HepG2 (cell line): ENCODE measurements around the gene ADGRF5. TPM values are rescaled to one million over a fixed set of nuclear protein-coding genes. Genes with fewer than 3 reads are reported as not detected.
A peak's percentile ranks its signal among the peaks of the same experiment; 100 is the strongest.
"Not testable (repeated sequence)": the region's sequence is repeated elsewhere in the genome, so short reads cannot be mapped to it uniquely, and the experiment has no call there.

Experiments
- ATAC-seq: fragments of 200-7000 bp; cut with Tn5 transposase; 3 replicates; pipeline ENCODE4 v1.9.1; 2020; ENCODE audit warnings: mild to moderate bottlenecking, moderate library complexity
- BruUV-seq: library from RNA; stranded (reverse); fragments of 400-500 nt; replicated peaks from 2 replicates; lab custom pipeline; 2021; lab: Mats Ljungman, UMichigan
- CTCF ChIA-PET: fragments of 300-600 bp; formaldehyde crosslinking; extraction: SDS; loops from one replicate; lab custom pipeline; 2021; ENCODE audit warnings: low total read pairs, inconsistent platforms, low intra/inter-chr PET ratio; lab: Yijun Ruan, JAX
- POLR2A ChIA-PET: fragments of 350-600 bp; sonication (Branson Sonifier 250); formaldehyde crosslinking; loops from one replicate; lab custom pipeline; 2020; ENCODE audit warnings: antibody characterized with exemption, inconsistent platforms; lab: Yijun Ruan, JAX
- DNase-seq: peaks from one replicate; pipeline ENCODE4 v3.0.0-alpha.2; 2015; ENCODE audit warnings: low spot score
- FAIRE-seq: peaks from 3 replicates; lab custom pipeline; 2011; peaks lifted over from hg19 to GRCh38; lab: Jason Lieb, UNC
- H2AFZ ChIP-seq: one replicate; pipeline ENCODE4 v1.6.1; 2011; ENCODE audit warnings: low read length, inconsistent platforms
- H3K27ac ChIP-seq: fragments of 300-600 bp; 3 replicates; pipeline ENCODE4 v1.8.0; 2011; ENCODE audit warnings: mixed run types, mild to moderate bottlenecking, mixed read lengths, low read length, inconsistent platforms; ENCODE audit not compliant: insufficient read depth; ENCODE audit errors: extremely low read length
- H3K27me3 ChIP-seq, 2 experiments: fragments of 200-600 bp in 1 of 2; 2 replicates in 1 of 2; 3 replicates in 1 of 2; pipeline versions ENCODE4 v1.6.0 to v1.8.0; 2011; ENCODE audit warnings: low read length in 2 of 2, mild to moderate bottlenecking in 2 of 2, moderate library complexity in 2 of 2, inconsistent platforms in 1 of 2; ENCODE audit not compliant: insufficient read depth in 2 of 2, control insufficient read depth in 1 of 2
- H3K36me3 ChIP-seq, 2 experiments: fragments of 200-600 bp in 1 of 2; replicated peaks in 1 of 2; 2 replicates in 1 of 2; 3 replicates in 1 of 2; pipeline versions ENCODE4 v1.5.1 to v1.8.0; 2011; ENCODE audit warnings: low read length in 2 of 2, inconsistent platforms in 1 of 2; ENCODE audit not compliant: insufficient read depth in 2 of 2, control insufficient read depth in 1 of 2
- H3K4me1 ChIP-seq: 2 replicates; pipeline ENCODE4 v1.5.1; 2012; ENCODE audit warnings: low read length, inconsistent platforms; ENCODE audit not compliant: insufficient read depth
- H3K4me2 ChIP-seq: 2 replicates; pipeline ENCODE4 v1.6.0; 2011; ENCODE audit warnings: low read depth, low read length, inconsistent platforms
- H3K4me3 ChIP-seq, 3 experiments: fragments of 200-600 bp in 1 of 3; sonication (generic), shearing (Covaris generic) in 1 of 3; replicated peaks in 1 of 3; 2 replicates each; pipeline ENCODE4 v1.5.1; 2011 to 2016; ENCODE audit warnings: low read length in 3 of 3, inconsistent platforms in 2 of 3, low read depth in 2 of 3, mild to moderate bottlenecking in 2 of 3, control low read depth in 1 of 3, mixed read lengths in 1 of 3; ENCODE audit not compliant: insufficient read depth in 1 of 3
- H3K79me2 ChIP-seq: one replicate; pipeline ENCODE4 v1.6.1; 2011; ENCODE audit warnings: low read length, inconsistent platforms; ENCODE audit not compliant: insufficient read depth
- H3K9ac ChIP-seq: 2 replicates; pipeline ENCODE4 v1.6.0; 2011; ENCODE audit warnings: mild to moderate bottlenecking, low read depth, low read length, inconsistent platforms; ENCODE audit not compliant: insufficient read depth
- H3K9me3 ChIP-seq: 2 replicates; pipeline ENCODE4 v1.5.1; 2012; ENCODE audit warnings: mild to moderate bottlenecking, low read length
- H4K20me1 ChIP-seq: 2 replicates; pipeline ENCODE4 v1.6.0; 2011; ENCODE audit warnings: inconsistent platforms, mild to moderate bottlenecking, low read length, moderate library complexity; ENCODE audit not compliant: insufficient read depth
- CREB1 ChIP-seq, 2 experiments: fragments of 450-650 bp in 1 of 2; IDR thresholded peaks; 2 replicates each; pipeline ENCODE4 v1.6.1; 2016 to 2017; ENCODE audit warnings: control low read depth in 1 of 2, mild to moderate bottlenecking in 1 of 2, missing compliant biosample characterization in 1 of 2, missing genetic modification characterization in 1 of 2
- CREBL2 ChIP-seq: sonication (generic); formaldehyde crosslinking; IDR thresholded peaks from 2 replicates; pipeline ENCODE4 v1.8.1; 2023; ENCODE audit warnings: missing genetic modification reagents, mild to moderate bottlenecking, borderline replicate concordance
- WGBS: methylation state at CpG from one replicate; pipeline ENCODE4 v1.1.6; 2017; ENCODE audit warnings: low lambda C conversion rate; 5-methylcytosine and 5-hydroxymethylcytosine counted together
- in situ Hi-C: cut with HindIII; loops from 2 replicates; pipeline ENCODE4 v1.10.0; 2017; ENCODE audit warnings: low pct_unique_long_range_greater_than_20kb; ENCODE audit not compliant: extremely low pct_ligation_motif_present
- intact Hi-C: fragments of 100-400 bp; cut with micrococcal nuclease; formaldehyde crosslinking; loops from one replicate; pipeline ENCODE4 v1.10.0; 2022; ENCODE audit not compliant: unreplicated experiment
- polyA plus RNA-seq, 8 experiments: library from polyadenylated mRNA; depleted of rRNA in 3 of 8; stranded (reverse) in 7 of 8; unstranded in 1 of 8; fragments of >200 nt; fragmentation: Illumina TruSeq in 4 of 8; extraction: Trizol in 4 of 8; gene quantifications; 2 replicates each; pipeline versions ENCODE4 v1.2.1 to v1.2.3, GENCODE V29; 2011 to 2016; ENCODE audit warnings: low read depth in 4 of 8, missing spikeins in 1 of 8, mixed read lengths in 1 of 8; ENCODE audit not compliant: insufficient read depth in 1 of 8
- total RNA-seq, 5 experiments: library from RNA; depleted of rRNA; stranded (reverse); fragments of >200 nt; fragmentation: Illumina TruSeq; extraction: Trizol; gene quantifications; 2 replicates each; pipeline ENCODE4 v1.2.3, GENCODE V29; 2016; ENCODE audit warnings: low read depth in 1 of 5

Gene ADGRF5
- total and polyA plus RNA-seq, 2 of the 13 experiments (the other 11 are each of a cell fraction or from before 2014, with no cell fraction given), result not detected

- ATAC-seq (no peak), DNase-seq (no peak), FAIRE-seq (no peak)
- Histone ChIP-seq H3K79me2 (no peaks in the 10 kb centered on the region), H4K20me1 (no peaks in the 10 kb centered on the region), H3K4me1 (peaks cover 9% of the 10 kb centered on the region), H3K4me3 (no peak overlapping the region), H3K27me3 (peaks cover 0 to 5% of the 10 kb centered on the region in 2 experiments; a peak in 1 of 5 replicates), H3K36me3 (no peaks in the 10 kb centered on the region), H2AFZ (no peak overlapping the region), H3K4me2 (no peak overlapping the region), H3K27ac (no peak overlapping the region), H3K9me3 (peaks cover 21% of the 10 kb centered on the region; the same call in 1 of the 2 replicates), H3K9ac (no peak overlapping the region)
- ChIA-PET CTCF (no interaction called here), POLR2A (no interaction called here)
- intact Hi-C loops, result loop anchor here (5.0 kb wide), 1 partner anchor 407 kb away; no protein-coding TSS in a partner anchor
- no peak for TF ChIP-seq CREBL2 (CRISPR knock-in tag)
- 0 out of 2 replicates have a peak, but pooled peaks have one; percentile 12 for TF ChIP-seq CREB1 (IDR thresholded peaks at IDR 0.05)
- TF ChIP-seq CREB1 (CRISPR knock-in tag; IDR thresholded peaks at IDR 0.05), result no peak
- WGBS, result 7% methylated on average over 5 of the region's 5 CpGs
- BruUV-seq, result no TSS peak
- in situ Hi-C loops, result no loop called here
Measured at GRCh38 chr6:46845126-46845525, 76.6 kb downstream of the ADGRF5 start.

- H3K36me3 ChIP-seq, H3K4me1 ChIP-seq, FAIRE-seq, POLR2A ChIA-PET, H3K27me3 ChIP-seq, in situ Hi-C loops, CTCF ChIA-PET, H3K9ac ChIP-seq, intact Hi-C loops, H3K79me2 ChIP-seq, H4K20me1 ChIP-seq, BruUV-seq, H3K27ac ChIP-seq, H3K4me3 ChIP-seq, H3K4me2 ChIP-seq, DNase-seq, H2AFZ ChIP-seq, ATAC-seq: not testable (repeated sequence)
- WGBS, result 24% methylated on average over 6 of the region's 6 CpGs
- peaks cover 21% of the 10 kb centered on the region; the same call in 1 of the 2 replicates for H3K9me3 ChIP-seq
Measured at GRCh38 chr6:46842252-46842846, 79.4 kb downstream of the ADGRF5 start.
